ENCODE data around the gene GPR4. TPM values are rescaled to one million over a fixed set of nuclear protein-coding genes. Genes with fewer than 3 reads are reported as not detected.

GPR4 gene
- total RNA-seq, 1 experiment from 2014 or later, result 0.07 TPM

- H4K91ac ChIP-seq (ENCODE audit: insufficient read length, low read depth, low read length), result no peak within 1 kb of the TSS
- H3K4ac ChIP-seq (ENCODE audit: low read depth, low read length), result no peak within 1 kb of the TSS; the same call in 1 of the 2 replicates
- no peaks in the 10 kb centered on the region for H3K79me1 ChIP-seq (ENCODE audit: insufficient read depth, low read depth, low read length, poor library complexity, severe bottlenecking)
- no peak within 1 kb of the TSS for H3K23ac ChIP-seq (ENCODE audit: insufficient read length, low read depth, low read length)
- peak within 1 kb of the TSS; percentile 94 for H3K14ac ChIP-seq (ENCODE audit: insufficient read depth, low read length)
- H3K4me2 ChIP-seq (ENCODE audit: insufficient read depth, insufficient read length, low read length), result peak within 1 kb of the TSS; percentile 63
- H3K4me1 Mint-ChIP-seq, result peaks cover 3 to 11% of the 10 kb centered on the region in 2 experiments; a peak in 2 of 4 replicates
- DNase-seq, result peak; percentile 99
- H2BK15ac ChIP-seq (ENCODE audit: low read depth, low read length), result no peak within 1 kb of the TSS
- no peaks in the 10 kb centered on the region for H3K4me1 ChIP-seq (ENCODE audit: insufficient read depth, low read length)
- H3K36me3 Mint-ChIP-seq (ENCODE audit: insufficient read depth in 1 of 3, low read depth in 3 of 3), result peaks cover 0 to 10% (median 4%) of the 10 kb centered on the region in 3 experiments; a peak in 5 of 7 replicates
- no peak within 1 kb of the TSS for H2AK5ac ChIP-seq (ENCODE audit: insufficient read length, low read length)
- H3K27ac ChIP-seq (ENCODE audit: insufficient read length, low read depth, low read length), result no peak within 1 kb of the TSS
- TF ChIP-seq, protein P1, sequence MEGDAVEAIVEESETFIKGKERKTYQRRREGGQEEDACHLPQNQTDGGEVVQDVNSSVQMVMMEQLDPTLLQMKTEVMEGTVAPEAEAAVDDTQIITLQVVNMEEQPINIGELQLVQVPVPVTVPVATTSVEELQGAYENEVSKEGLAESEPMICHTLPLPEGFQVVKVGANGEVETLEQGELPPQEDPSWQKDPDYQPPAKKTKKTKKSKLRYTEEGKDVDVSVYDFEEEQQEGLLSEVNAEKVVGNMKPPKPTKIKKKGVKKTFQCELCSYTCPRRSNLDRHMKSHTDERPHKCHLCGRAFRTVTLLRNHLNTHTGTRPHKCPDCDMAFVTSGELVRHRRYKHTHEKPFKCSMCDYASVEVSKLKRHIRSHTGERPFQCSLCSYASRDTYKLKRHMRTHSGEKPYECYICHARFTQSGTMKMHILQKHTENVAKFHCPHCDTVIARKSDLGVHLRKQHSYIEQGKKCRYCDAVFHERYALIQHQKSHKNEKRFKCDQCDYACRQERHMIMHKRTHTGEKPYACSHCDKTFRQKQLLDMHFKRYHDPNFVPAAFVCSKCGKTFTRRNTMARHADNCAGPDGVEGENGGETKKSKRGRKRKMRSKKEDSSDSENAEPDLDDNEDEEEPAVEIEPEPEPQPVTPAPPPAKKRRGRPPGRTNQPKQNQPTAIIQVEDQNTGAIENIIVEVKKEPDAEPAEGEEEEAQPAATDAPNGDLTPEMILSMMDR (conservative IDR thresholded peaks at IDR 0.05), result peak; percentile 56
- H3K4me3 Mint-ChIP-seq, result peak within 1 kb of the TSS; percentile 90 to 95
- H3K9me3 ChIP-seq (ENCODE audit: control insufficient read depth, low read depth, low read length), result no peaks in the 10 kb centered on the region
- no peaks in the 10 kb centered on the region for H3K9me3 Mint-ChIP-seq
- no peak within 1 kb of the TSS for H4K5ac ChIP-seq (ENCODE audit: insufficient read length, low read depth, low read length)
- H3K56ac ChIP-seq (ENCODE audit: insufficient read length, low read depth, low read length), result no peak within 1 kb of the TSS
- H3K27ac Mint-ChIP-seq, result peak within 1 kb of the TSS; percentile 94 to 99 (median 98)
- peak within 1 kb of the TSS; percentile 12 for H2BK12ac ChIP-seq (ENCODE audit: insufficient read length, low read depth, low read length)
- peak within 1 kb of the TSS; percentile 78 for H3K9ac ChIP-seq (ENCODE audit: extremely low read depth, insufficient read length, low read length)
- H3K79me2 ChIP-seq (ENCODE audit: insufficient read depth, low read length), result peaks cover 2% of the 10 kb centered on the region; the same call in 1 of the 2 replicates
- H3K27me3 ChIP-seq (ENCODE audit: insufficient read depth, low read length), result no peaks in the 10 kb centered on the region
- no peak within 1 kb of the TSS for H2AFZ ChIP-seq (ENCODE audit: low read length)
- no CpG with 5 or more reads among the region's 63 CpGs for whole genome bisulfite sequencing (ENCODE audit: extremely low coverage, insufficient read length, low lambda C conversion rate)
- H2BK5ac ChIP-seq (ENCODE audit: insufficient read length, low read length), result no peak within 1 kb of the TSS
- H2BK20ac ChIP-seq (ENCODE audit: low read depth, low read length, poor library complexity, severe bottlenecking), result no peak within 1 kb of the TSS
- peaks cover 5% of the 10 kb centered on the region for H3K23me2 ChIP-seq (ENCODE audit: insufficient read length, low read depth, low read length, poor library complexity, severe bottlenecking)
- H3K18ac ChIP-seq (ENCODE audit: insufficient read length, low read depth, low read length), result peak within 1 kb of the TSS; percentile 96
- H2BK120ac ChIP-seq (ENCODE audit: low read depth, low read length, poor library complexity, severe bottlenecking), result no peak within 1 kb of the TSS
- H4K20me1 ChIP-seq (ENCODE audit: control insufficient read depth, insufficient read depth, insufficient read length), result no peaks in the 10 kb centered on the region
- no peak within 1 kb of the TSS for H4K8ac ChIP-seq (replicated peaks; ENCODE audit: insufficient read length, low read depth, low read length)
- H3T11ph ChIP-seq (ENCODE audit: low read length), result no peak within 1 kb of the TSS
- peaks cover 10% of the 10 kb centered on the region for H3K27me3 Mint-ChIP-seq (ENCODE audit: low read depth)
These were observed 17.5 kb downstream of the GPR4 start, which contains the start of gene OPA3 for GRCh38 chr19:45584332-45585157. OPA3 (minus strand) TSS chr19:45584802; CDS start chr19:45584764, 38 bp downstream.
